Activated naive CD8-positive, alpha-beta T cell treated with anti-CD3 and anti-CD28 coated beads, Interleukin-2, amount 10 ng/mL, durations not matched to agents 7 days and 5 days (primary cell): ENCODE measurements around the gene RIMBP2. TPM values are rescaled to one million over a fixed set of nuclear protein-coding genes. Genes with fewer than 3 reads are reported as not detected.
"Not testable (repeated sequence)": the region's sequence is repeated elsewhere in the genome, so short reads cannot be mapped to it uniquely, and the experiment has no call there.

Experiments
- ATAC-seq: fragments of 150-1000 bp; cut with Tn5 transposase; one replicate; pipeline ENCODE4 v1.10.0; 2021; ENCODE audit warnings: low read depth, moderate library complexity
- POLR2A ChIA-PET: fragments of 350-600 bp; sonication (Branson Sonifier 250); formaldehyde crosslinking; loops from one replicate; lab custom pipeline; 2021; ENCODE audit warnings: antibody characterized with exemption; lab: Charles Lee
- DNase-seq: peaks from one replicate; pipeline ENCODE4 v3.0.0; 2021
- H3K27ac Mint-ChIP-seq: one replicate; pipeline ENCODE4 v1.8.0; 2022; ENCODE audit warnings: mild to moderate bottlenecking, mixed read lengths
- H3K27me3 Mint-ChIP-seq: one replicate; pipeline ENCODE4 v1.8.0; 2022; ENCODE audit warnings: mild to moderate bottlenecking, moderate library complexity, mixed read lengths
- H3K36me3 Mint-ChIP-seq: one replicate; pipeline ENCODE4 v1.8.0; 2021; ENCODE audit warnings: mild to moderate bottlenecking, mixed read lengths
- H3K4me1 Mint-ChIP-seq: one replicate; pipeline ENCODE4 v1.8.0; 2021; ENCODE audit warnings: mixed read lengths
- H3K4me3 Mint-ChIP-seq: one replicate; pipeline ENCODE4 v1.8.0; 2022; ENCODE audit warnings: mild to moderate bottlenecking, moderate library complexity, mixed read lengths
- H3K9me3 Mint-ChIP-seq: one replicate; pipeline ENCODE4 v1.8.0; 2021; ENCODE audit warnings: mixed read lengths
- total RNA-seq, 2 experiments: library from RNA; stranded (reverse); gene quantifications; one replicate each; pipeline ENCODE4 v1.2.3, GENCODE V29; 2021

The RIMBP2 gene
- total RNA-seq, 2 experiments from 2014 or later = not detected

GRCh38 chr12:130589540-130590317, 126.4 kb downstream of the RIMBP2 start:
- Mint-ChIP-seq H3K27ac (no peak overlapping the region), H3K9me3 (peaks cover 6% of the 10 kb centered on the region), H3K27me3 (peaks cover 5% of the 10 kb centered on the region), H3K4me3 (no peak overlapping the region), H3K36me3 (no peaks in the 10 kb centered on the region), H3K4me1 (no peaks in the 10 kb centered on the region)
- DNase-seq = no peak
- POLR2A ChIA-PET = no interaction called here
- ATAC-seq = no peak

- DNase-seq (no peak), ATAC-seq (no peak)
- POLR2A ChIA-PET = no interaction called here
- H3K27ac Mint-ChIP-seq = no peak overlapping the region
- H3K27me3 Mint-ChIP-seq = peaks cover 5% of the 10 kb centered on the region
- H3K36me3 Mint-ChIP-seq = no peaks in the 10 kb centered on the region
- H3K4me3 Mint-ChIP-seq = no peak overlapping the region
- H3K4me1 Mint-ChIP-seq = no peaks in the 10 kb centered on the region
- H3K9me3 Mint-ChIP-seq = peaks cover 6% of the 10 kb centered on the region
Observed at GRCh38 chr12:130588696-130589539, 127.2 kb downstream of the RIMBP2 start.

- Mint-ChIP-seq H3K27me3 (peaks cover 5% of the 10 kb centered on the region), H3K36me3 (no peaks in the 10 kb centered on the region), H3K4me3 (no peak overlapping the region), H3K27ac (no peak overlapping the region), H3K9me3 (peaks cover 6% of the 10 kb centered on the region), H3K4me1 (no peaks in the 10 kb centered on the region)
- POLR2A ChIA-PET = no interaction called here
- DNase-seq (no peak), ATAC-seq (no peak)
Observed at GRCh38 chr12:130587966-130588365, 128.1 kb downstream of the RIMBP2 start.

- DNase-seq, ATAC-seq, H3K9me3 Mint-ChIP-seq, H3K27ac Mint-ChIP-seq, H3K4me3 Mint-ChIP-seq, H3K4me1 Mint-ChIP-seq, H3K27me3 Mint-ChIP-seq, H3K36me3 Mint-ChIP-seq, POLR2A ChIA-PET: not testable (repeated sequence)
Observed at GRCh38 chr12:130584475-130584874, 131.6 kb downstream of the RIMBP2 start.

- H3K27me3 Mint-ChIP-seq = peaks cover 5% of the 10 kb centered on the region
- peaks cover 7% of the 10 kb centered on the region for H3K9me3 Mint-ChIP-seq
- H3K27ac Mint-ChIP-seq = no peak overlapping the region
- DNase-seq = no peak
- H3K4me1 Mint-ChIP-seq = no peaks in the 10 kb centered on the region
- H3K36me3 Mint-ChIP-seq = no peaks in the 10 kb centered on the region
- ATAC-seq = no peak
- POLR2A ChIA-PET = no interaction called here
- H3K4me3 Mint-ChIP-seq = no peak overlapping the region
Observed at GRCh38 chr12:130583800-130584199, 132.3 kb downstream of the RIMBP2 start.

GRCh38 chr12:130583317-130583716, 132.8 kb downstream of the RIMBP2 start:
- Mint-ChIP-seq H3K36me3 (no peaks in the 10 kb centered on the region), H3K9me3 (peaks cover 7% of the 10 kb centered on the region), H3K4me1 (no peaks in the 10 kb centered on the region), H3K27me3 (peaks cover 3% of the 10 kb centered on the region), H3K27ac (no peak overlapping the region), H3K4me3 (no peak overlapping the region)
- DNase-seq (no peak), ATAC-seq (no peak)
- POLR2A ChIA-PET = no interaction called here

GRCh38 chr12:130582286-130582685, 133.8 kb downstream of the RIMBP2 start:
- no peaks in the 10 kb centered on the region for H3K36me3 Mint-ChIP-seq
- DNase-seq (no peak), ATAC-seq (no peak)
- H3K9me3 Mint-ChIP-seq = peaks cover 5% of the 10 kb centered on the region
- H3K27ac Mint-ChIP-seq = no peak overlapping the region
- no peaks in the 10 kb centered on the region for H3K27me3 Mint-ChIP-seq
- no peak overlapping the region for H3K4me3 Mint-ChIP-seq
- POLR2A ChIA-PET = no interaction called here
- no peaks in the 10 kb centered on the region for H3K4me1 Mint-ChIP-seq

GRCh38 chr12:130581782-130582181, 134.3 kb downstream of the RIMBP2 start:
- Mint-ChIP-seq H3K4me3 (no peak overlapping the region), H3K9me3 (peaks cover 5% of the 10 kb centered on the region), H3K27me3 (no peaks in the 10 kb centered on the region), H3K4me1 (no peaks in the 10 kb centered on the region), H3K36me3 (no peaks in the 10 kb centered on the region), H3K27ac (no peak overlapping the region)
- DNase-seq (no peak), ATAC-seq (no peak)
- POLR2A ChIA-PET = no interaction called here

- Mint-ChIP-seq H3K4me1 (no peaks in the 10 kb centered on the region), H3K4me3 (no peak overlapping the region), H3K36me3 (no peaks in the 10 kb centered on the region), H3K9me3 (peaks cover 1% of the 10 kb centered on the region), H3K27ac (no peak overlapping the region), H3K27me3 (no peaks in the 10 kb centered on the region)
- no peak for ATAC-seq
- no peak for DNase-seq
- POLR2A ChIA-PET = no interaction called here
Observed at GRCh38 chr12:130579231-130579630, 136.9 kb downstream of the RIMBP2 start.

- DNase-seq (no peak), ATAC-seq (no peak)
- H3K27ac Mint-ChIP-seq = no peak overlapping the region
- POLR2A ChIA-PET = no interaction called here
- no peak overlapping the region for H3K4me3 Mint-ChIP-seq
- no peaks in the 10 kb centered on the region for H3K36me3 Mint-ChIP-seq
- peaks cover 1% of the 10 kb centered on the region for H3K9me3 Mint-ChIP-seq
- no peaks in the 10 kb centered on the region for H3K4me1 Mint-ChIP-seq
- no peaks in the 10 kb centered on the region for H3K27me3 Mint-ChIP-seq
Observed at GRCh38 chr12:130577351-130577750, 138.7 kb downstream of the RIMBP2 start.

GRCh38 chr12:130576371-130576816, 139.7 kb downstream of the RIMBP2 start:
- Mint-ChIP-seq H3K36me3 (no peaks in the 10 kb centered on the region), H3K9me3 (peaks cover 1% of the 10 kb centered on the region), H3K4me1 (no peaks in the 10 kb centered on the region), H3K4me3 (no peak overlapping the region), H3K27ac (no peak overlapping the region), H3K27me3 (no peaks in the 10 kb centered on the region)
- POLR2A ChIA-PET = no interaction called here
- DNase-seq (no peak), ATAC-seq (no peak)

GRCh38 chr12:130574402-130574801, 141.7 kb downstream of the RIMBP2 start:
- H3K4me1 Mint-ChIP-seq = no peaks in the 10 kb centered on the region
- ATAC-seq (no peak), DNase-seq (no peak)
- POLR2A ChIA-PET = no interaction called here
- no peaks in the 10 kb centered on the region for H3K36me3 Mint-ChIP-seq
- H3K27me3 Mint-ChIP-seq = no peaks in the 10 kb centered on the region
- H3K4me3 Mint-ChIP-seq = no peak overlapping the region
- no peaks in the 10 kb centered on the region for H3K9me3 Mint-ChIP-seq
- no peak overlapping the region for H3K27ac Mint-ChIP-seq

- ATAC-seq (no peak), DNase-seq (no peak)
- POLR2A ChIA-PET = no interaction called here
- no peaks in the 10 kb centered on the region for H3K27me3 Mint-ChIP-seq
- H3K9me3 Mint-ChIP-seq = no peaks in the 10 kb centered on the region
- no peaks in the 10 kb centered on the region for H3K4me1 Mint-ChIP-seq
- H3K27ac Mint-ChIP-seq = no peak overlapping the region
- H3K36me3 Mint-ChIP-seq = no peaks in the 10 kb centered on the region
- no peak overlapping the region for H3K4me3 Mint-ChIP-seq
Observed at GRCh38 chr12:130573766-130574165, 142.3 kb downstream of the RIMBP2 start.

- DNase-seq (no peak), ATAC-seq (no peak)
- Mint-ChIP-seq H3K36me3 (no peaks in the 10 kb centered on the region), H3K9me3 (no peaks in the 10 kb centered on the region), H3K27me3 (no peaks in the 10 kb centered on the region), H3K4me1 (no peaks in the 10 kb centered on the region), H3K4me3 (no peak overlapping the region), H3K27ac (no peak overlapping the region)
- POLR2A ChIA-PET = no interaction called here
Observed at GRCh38 chr12:130573235-130573634, 142.9 kb downstream of the RIMBP2 start.
